Endodermal cell (in vitro differentiated cells): Measurements from ENCODE around the gene RANBP1. TPM values are rescaled to one million over a fixed set of nuclear protein-coding genes. Genes with fewer than 3 reads are reported as not detected.
A peak's percentile ranks its signal among the peaks of the same experiment; 100 is the strongest.
"Not testable (repeated sequence)": the region's sequence is repeated elsewhere in the genome, so short reads cannot be mapped to it uniquely, and the experiment has no call there.

Experiments
- DNase-seq: peaks from one replicate; pipeline ENCODE4 v3.0.0-alpha.2; 2017
- H3K27ac ChIP-seq: 2 replicates; pipeline ENCODE4 v1.5.1; 2013; ENCODE audit warnings: mild to moderate bottlenecking, low read depth, low read length, moderate library complexity
- H3K27me3 ChIP-seq: 2 replicates; pipeline ENCODE4 v1.6.1; 2013; ENCODE audit warnings: mild to moderate bottlenecking, low read length, moderate library complexity; ENCODE audit not compliant: insufficient read depth, control insufficient read depth, poor library complexity, severe bottlenecking
- H3K36me3 ChIP-seq: 2 replicates; pipeline ENCODE4 v1.7.0; 2013; ENCODE audit warnings: mild to moderate bottlenecking, low read length, moderate library complexity; ENCODE audit not compliant: control insufficient read depth, insufficient read depth
- H3K4me1 ChIP-seq: one replicate; pipeline ENCODE4 v1.7.0; 2013; ENCODE audit warnings: low read length; ENCODE audit not compliant: control insufficient read depth, insufficient read depth
- H3K4me3 ChIP-seq: 2 replicates; pipeline ENCODE4 v1.5.1; 2013; ENCODE audit warnings: mild to moderate bottlenecking, low read length, moderate library complexity
- H3K9ac ChIP-seq: 2 replicates; pipeline ENCODE4 v1.6.1; 2013; ENCODE audit warnings: mild to moderate bottlenecking, low read length, moderate library complexity; ENCODE audit not compliant: poor library complexity, severe bottlenecking; ENCODE audit errors: extremely low read depth
- H3K9me3 ChIP-seq: 2 replicates; pipeline ENCODE4 v1.6.1; 2013; ENCODE audit warnings: mild to moderate bottlenecking, low read length, moderate library complexity; ENCODE audit not compliant: control insufficient read depth
- H3K27ac Mint-ChIP-seq: 2 replicates; pipeline ENCODE4 v1.8.0; 2020; ENCODE audit warnings: mixed read lengths
- H3K27me3 Mint-ChIP-seq: 2 replicates; pipeline ENCODE4 v1.8.0; 2021; ENCODE audit warnings: mild to moderate bottlenecking, mixed read lengths; ENCODE audit not compliant: insufficient read depth
- H3K36me3 Mint-ChIP-seq: 2 replicates; pipeline ENCODE4 v1.8.0; 2020; ENCODE audit warnings: low read depth, mixed read lengths
- H3K4me1 Mint-ChIP-seq: 2 replicates; pipeline ENCODE4 v1.8.0; 2020; ENCODE audit warnings: mixed read lengths
- H3K4me3 Mint-ChIP-seq: 2 replicates; pipeline ENCODE4 v1.8.0; 2020; ENCODE audit warnings: mild to moderate bottlenecking, moderate library complexity, mixed read lengths
- H3K9me3 Mint-ChIP-seq: 2 replicates; pipeline ENCODE4 v1.8.0; 2020; ENCODE audit warnings: mild to moderate bottlenecking, mixed read lengths
- CTCF ChIP-seq: fragments of 200-600 bp; sonication (generic); conservative IDR thresholded peaks from 2 replicates; pipeline ENCODE4 v1.5.0; 2021; ENCODE audit warnings: antibody characterized with exemption, mild to moderate bottlenecking
- WGBS, 2 experiments: methylation state at CpG; one replicate each; pipeline versions ENCODE4 v1.1.5 to v1.1.7; 2013; ENCODE audit warnings: missing lambda C conversion rate in 2 of 2, mixed read lengths in 1 of 2; ENCODE audit not compliant: insufficient coverage in 1 of 2, insufficient read length in 1 of 2; 5-methylcytosine and 5-hydroxymethylcytosine counted together
- total RNA-seq, 2 donors: library from RNA; stranded (reverse); fragmentation: NEBNext Ultra II Directional in 1 of 2; extraction: Animal tissue kit (Norgen Biotek cat#: 25700) in 1 of 2; gene quantifications; 2 replicates in 1 of 2; 3 replicates in 1 of 2; pipeline ENCODE4 v1.2.1, GENCODE V29; 2021

The RANBP1 gene
- total RNA-seq, 2 donors from 2014 or later, result 320 to 415 TPM

- Histone ChIP-seq H3K9ac (no peak overlapping the region), H3K9me3 (no peaks in the 10 kb centered on the region), H3K36me3 (no peaks in the 10 kb centered on the region), H3K27me3 (no peaks in the 10 kb centered on the region), H3K4me3 (no peak overlapping the region), H3K4me1 (no peaks in the 10 kb centered on the region), H3K27ac (no peak overlapping the region)
- H3K27me3 Mint-ChIP-seq, result no peaks in the 10 kb centered on the region
- 86 to 94% methylated on average over 8 to 15 of the region's 15 CpGs for WGBS, 2 experiments
- no peaks in the 10 kb centered on the region for H3K36me3 Mint-ChIP-seq
- no peak for TF ChIP-seq CTCF
- H3K4me3 Mint-ChIP-seq, result no peak overlapping the region
- DNase-seq, result no peak
- H3K27ac Mint-ChIP-seq, result no peak overlapping the region
- peaks cover 2% of the 10 kb centered on the region for H3K4me1 Mint-ChIP-seq
- H3K9me3 Mint-ChIP-seq, result no peaks in the 10 kb centered on the region
These were observed 41.7 kb downstream of the RANBP1 start for GRCh38 chr22:20157430-20158183.

GRCh38 chr22:20158391-20159036 lies 42.6 kb downstream of the RANBP1 start:
- 83 to 87% methylated on average over 8 to 14 of the region's 15 CpGs for WGBS, 2 experiments
- DNase-seq, result no peak
- TF ChIP-seq CTCF, result no peak
- peak overlapping the region; percentile 52 for H3K27ac Mint-ChIP-seq
- Histone ChIP-seq H3K36me3 (no peaks in the 10 kb centered on the region), H3K27me3 (no peaks in the 10 kb centered on the region), H3K9me3 (no peaks in the 10 kb centered on the region), H3K9ac (no peak overlapping the region), H3K4me1 (no peaks in the 10 kb centered on the region), H3K4me3 (no peak overlapping the region), H3K27ac (no peak overlapping the region)
- no peak overlapping the region for H3K4me3 Mint-ChIP-seq
- no peaks in the 10 kb centered on the region for H3K9me3 Mint-ChIP-seq
- H3K36me3 Mint-ChIP-seq, result no peaks in the 10 kb centered on the region
- H3K27me3 Mint-ChIP-seq, result no peaks in the 10 kb centered on the region
- H3K4me1 Mint-ChIP-seq, result peaks cover 2% of the 10 kb centered on the region

- Mint-ChIP-seq H3K4me3 (no peak overlapping the region), H3K4me1 (peaks cover 2% of the 10 kb centered on the region), H3K9me3 (no peaks in the 10 kb centered on the region), H3K27me3 (no peaks in the 10 kb centered on the region), H3K27ac (peak overlapping the region; percentile 52), H3K36me3 (no peaks in the 10 kb centered on the region)
- no peak overlapping the region for H3K9ac ChIP-seq
- H3K4me3 ChIP-seq, result no peak overlapping the region
- WGBS, 2 experiments, result 34 to 52% methylated on average over 3 to 9 of the region's 9 CpGs
- H3K4me1 ChIP-seq, result no peaks in the 10 kb centered on the region
- no peak for TF ChIP-seq CTCF
- peak; percentile 87 for DNase-seq
- H3K27me3 ChIP-seq, result no peaks in the 10 kb centered on the region
- no peaks in the 10 kb centered on the region for H3K9me3 ChIP-seq
- no peaks in the 10 kb centered on the region for H3K36me3 ChIP-seq
- H3K27ac ChIP-seq, result peak overlapping the region; percentile 36
These were observed 43.2 kb downstream of the RANBP1 start for GRCh38 chr22:20159076-20159475.

GRCh38 chr22:20159531-20159930 lies 43.6 kb downstream of the RANBP1 start:
- not testable (repeated sequence) for H3K9me3 Mint-ChIP-seq, H3K27me3 Mint-ChIP-seq, H3K9me3 ChIP-seq, H3K27me3 ChIP-seq, H3K9ac ChIP-seq, DNase-seq, H3K36me3 Mint-ChIP-seq, H3K27ac Mint-ChIP-seq, H3K4me1 ChIP-seq, H3K4me3 Mint-ChIP-seq, H3K36me3 ChIP-seq, H3K4me3 ChIP-seq, H3K4me1 Mint-ChIP-seq
- H3K27ac ChIP-seq, result peak overlapping the region; percentile 36
- WGBS, 2 experiments, result 92 to 94% methylated on average over 3 to 9 of the region's 14 CpGs
